CD4-positive, CD25-positive, alpha-beta regulatory T cell (primary cell): ENCODE data around the gene ABCA4. TPM values are rescaled to one million over a fixed set of nuclear protein-coding genes. Genes with fewer than 3 reads are reported as not detected.
A peak's percentile ranks its signal among the peaks of the same experiment; 100 is the strongest.

ENCODE experiments used
- ATAC-seq, 2 donors: fragments of 150-1000 bp; cut with Tn5 transposase; one replicate each; pipeline ENCODE4 v1.10.0; 2021; ENCODE audit warnings: low read depth in 2 of 2, moderate number of reproducible peaks in 2 of 2, moderate library complexity in 1 of 2
- DNase-seq, 3 donors: peaks; one replicate each; pipeline versions ENCODE4 v3.0.0 to v3.0.0-alpha.2; 2012 to 2022; ENCODE audit warnings: mixed read lengths in 1 of 3
- H3K27ac ChIP-seq: one replicate; pipeline ENCODE4 v1.7.0; 2013; ENCODE audit warnings: mild to moderate bottlenecking, low read length; ENCODE audit not compliant: insufficient read depth, poor library complexity, severe bottlenecking
- H3K27me3 ChIP-seq: one replicate; pipeline ENCODE4 v1.7.0; 2013; ENCODE audit warnings: low read length; ENCODE audit not compliant: control insufficient read depth, insufficient read depth
- H3K36me3 ChIP-seq: one replicate; pipeline ENCODE4 v1.7.0; 2013; ENCODE audit warnings: mild to moderate bottlenecking, low read length, moderate library complexity; ENCODE audit not compliant: control insufficient read depth, insufficient read depth
- H3K4me1 ChIP-seq: 2 replicates; pipeline ENCODE4 v1.7.0; 2013; ENCODE audit warnings: mild to moderate bottlenecking, low read length; ENCODE audit not compliant: insufficient read depth, control insufficient read depth, poor library complexity, severe bottlenecking
- H3K4me3 ChIP-seq: one replicate; pipeline ENCODE4 v1.7.0; 2013; ENCODE audit warnings: low read depth, mild to moderate bottlenecking, low read length, moderate library complexity
- H3K9me3 ChIP-seq, 2 experiments: 1 replicate in 1 of 2; 2 replicates in 1 of 2; pipeline ENCODE4 v1.7.0; 2013; ENCODE audit warnings: low read length in 2 of 2, mild to moderate bottlenecking in 1 of 2, moderate library complexity in 1 of 2; ENCODE audit not compliant: control insufficient read depth in 2 of 2
- H3K27ac Mint-ChIP-seq, 3 donors: one replicate each; pipeline ENCODE4 v1.8.0; 2020 to 2022; ENCODE audit warnings: mild to moderate bottlenecking in 3 of 3, mixed read lengths in 3 of 3, moderate library complexity in 2 of 3
- H3K27me3 Mint-ChIP-seq: one replicate; pipeline ENCODE4 v1.8.0; 2022; ENCODE audit warnings: mild to moderate bottlenecking, mixed read lengths
- H3K36me3 Mint-ChIP-seq: one replicate; pipeline ENCODE4 v1.8.0; 2020; ENCODE audit warnings: mixed read lengths
- H3K4me1 Mint-ChIP-seq, 4 donors: one replicate each; pipeline ENCODE4 v1.8.0; 2020 to 2022; ENCODE audit warnings: mixed read lengths in 4 of 4, mild to moderate bottlenecking in 1 of 4
- H3K4me3 Mint-ChIP-seq, 4 donors: one replicate each; pipeline ENCODE4 v1.8.0; 2020 to 2022; ENCODE audit warnings: mild to moderate bottlenecking in 4 of 4, mixed read lengths in 4 of 4, moderate library complexity in 3 of 4
- H3K9me3 Mint-ChIP-seq, 7 donors: one replicate each; pipeline ENCODE4 v1.8.0; 2020 to 2022; ENCODE audit warnings: mixed read lengths in 7 of 7, mild to moderate bottlenecking in 3 of 7, moderate library complexity in 2 of 7
- polyA plus RNA-seq, 4 donors: library from polyadenylated mRNA; unstranded; fragments of 300-500 nt; fragmentation: Illumina TruSeq; gene quantifications; one replicate each; pipeline ENCODE4 v1.2.3, GENCODE V29; 2021
- total RNA-seq: library from RNA; stranded (reverse); gene quantifications from one replicate; pipeline ENCODE4 v1.2.3, GENCODE V29; 2022

The ABCA4 gene
- total and polyA plus RNA-seq, 5 donors from 2014 or later = not detected

- Histone ChIP-seq H3K36me3 (no peaks in the 10 kb centered on the region), H3K27ac (no peak overlapping the region), H3K9me3 (no peaks in the 10 kb centered on the region), H3K4me3 (no peak overlapping the region), H3K27me3 (no peaks in the 10 kb centered on the region), H3K4me1 (no peaks in the 10 kb centered on the region)
- Mint-ChIP-seq H3K4me1 (peaks cover 0 to 6% (median 2%) of the 10 kb centered on the region in 4 donors), H3K27me3 (peaks cover 11% of the 10 kb centered on the region), H3K4me3 (no peak overlapping the region), H3K27ac (no peak overlapping the region), H3K36me3 (no peaks in the 10 kb centered on the region), H3K9me3 (peaks cover 0 to 2% (median 0%) of the 10 kb centered on the region in 7 donors)
- ATAC-seq (no peak), DNase-seq (no peak)
Observed at GRCh38 chr1:94014087-94014486, 106.9 kb downstream of the ABCA4 start.

GRCh38 chr1:94013367-94013878, 107.5 kb downstream of the ABCA4 start:
- Mint-ChIP-seq H3K27me3 (peaks cover 11% of the 10 kb centered on the region), H3K4me1 (peaks cover 0 to 6% (median 2%) of the 10 kb centered on the region in 4 donors), H3K9me3 (peaks cover 0 to 2% (median 0%) of the 10 kb centered on the region in 7 donors), H3K27ac (no peak overlapping the region), H3K4me3 (no peak overlapping the region), H3K36me3 (no peaks in the 10 kb centered on the region)
- Histone ChIP-seq H3K27ac (no peak overlapping the region), H3K27me3 (no peaks in the 10 kb centered on the region), H3K9me3 (no peaks in the 10 kb centered on the region), H3K4me1 (no peaks in the 10 kb centered on the region), H3K36me3 (no peaks in the 10 kb centered on the region), H3K4me3 (no peak overlapping the region)
- DNase-seq (no peak), ATAC-seq (no peak)

GRCh38 chr1:94012708-94013366, 108.1 kb downstream of the ABCA4 start:
- DNase-seq (no peak), ATAC-seq (no peak)
- H3K36me3 Mint-ChIP-seq = no peaks in the 10 kb centered on the region
- no peaks in the 10 kb centered on the region for H3K4me1 ChIP-seq
- no peaks in the 10 kb centered on the region for H3K27me3 ChIP-seq
- peaks cover 0 to 6% (median 2%) of the 10 kb centered on the region in 4 donors for H3K4me1 Mint-ChIP-seq
- H3K4me3 ChIP-seq = no peak overlapping the region
- peaks cover 0 to 2% (median 0%) of the 10 kb centered on the region in 7 donors for H3K9me3 Mint-ChIP-seq
- peaks cover 11% of the 10 kb centered on the region for H3K27me3 Mint-ChIP-seq
- peak overlapping the region in 1 of 3 donors; percentile 65 for H3K27ac Mint-ChIP-seq
- no peak overlapping the region for H3K27ac ChIP-seq
- no peaks in the 10 kb centered on the region for H3K9me3 ChIP-seq
- H3K4me3 Mint-ChIP-seq = no peak overlapping the region
- H3K36me3 ChIP-seq = no peaks in the 10 kb centered on the region

- Histone ChIP-seq H3K27me3 (no peaks in the 10 kb centered on the region), H3K4me3 (no peak overlapping the region), H3K4me1 (no peaks in the 10 kb centered on the region), H3K9me3 (no peaks in the 10 kb centered on the region), H3K36me3 (no peaks in the 10 kb centered on the region), H3K27ac (no peak overlapping the region)
- H3K4me3 Mint-ChIP-seq = no peak overlapping the region
- H3K36me3 Mint-ChIP-seq = no peaks in the 10 kb centered on the region
- no peak overlapping the region for H3K27ac Mint-ChIP-seq
- no peak for DNase-seq
- no peak for ATAC-seq
- no peaks in the 10 kb centered on the region for H3K4me1 Mint-ChIP-seq
- H3K9me3 Mint-ChIP-seq = peaks cover 0 to 2% (median 0%) of the 10 kb centered on the region in 7 donors
- H3K27me3 Mint-ChIP-seq = peaks cover 11% of the 10 kb centered on the region
Observed at GRCh38 chr1:94011709-94012595, 109.0 kb downstream of the ABCA4 start.

- Histone ChIP-seq H3K9me3 (no peaks in the 10 kb centered on the region), H3K27me3 (no peaks in the 10 kb centered on the region), H3K4me3 (no peak overlapping the region), H3K27ac (no peak overlapping the region), H3K4me1 (no peaks in the 10 kb centered on the region), H3K36me3 (no peaks in the 10 kb centered on the region)
- Mint-ChIP-seq H3K4me1 (no peaks in the 10 kb centered on the region), H3K36me3 (no peaks in the 10 kb centered on the region), H3K27me3 (peaks cover 11% of the 10 kb centered on the region), H3K27ac (no peak overlapping the region), H3K4me3 (no peak overlapping the region), H3K9me3 (peaks cover 0 to 1% (median 0%) of the 10 kb centered on the region in 7 donors)
- ATAC-seq = no peak
- no peak for DNase-seq
Observed at GRCh38 chr1:94011129-94011528, 109.8 kb downstream of the ABCA4 start.

GRCh38 chr1:94009304-94009703, 111.6 kb downstream of the ABCA4 start:
- no peaks in the 10 kb centered on the region for H3K4me1 Mint-ChIP-seq
- H3K36me3 ChIP-seq = no peaks in the 10 kb centered on the region
- no peaks in the 10 kb centered on the region for H3K27me3 ChIP-seq
- no peak overlapping the region for H3K27ac ChIP-seq
- DNase-seq (no peak), ATAC-seq (no peak)
- H3K4me3 Mint-ChIP-seq = no peak overlapping the region
- H3K27me3 Mint-ChIP-seq = peaks cover 11% of the 10 kb centered on the region
- no peak overlapping the region for H3K27ac Mint-ChIP-seq
- no peaks in the 10 kb centered on the region for H3K4me1 ChIP-seq
- H3K4me3 ChIP-seq = no peak overlapping the region
- H3K36me3 Mint-ChIP-seq = no peaks in the 10 kb centered on the region
- peaks cover 0 to 1% (median 0%) of the 10 kb centered on the region in 7 donors for H3K9me3 Mint-ChIP-seq
- no peaks in the 10 kb centered on the region for H3K9me3 ChIP-seq

GRCh38 chr1:94006604-94007003, 114.3 kb downstream of the ABCA4 start:
- Histone ChIP-seq H3K4me1 (no peaks in the 10 kb centered on the region), H3K27ac (no peak overlapping the region), H3K9me3 (no peaks in the 10 kb centered on the region), H3K27me3 (no peaks in the 10 kb centered on the region), H3K4me3 (no peak overlapping the region), H3K36me3 (no peaks in the 10 kb centered on the region)
- Mint-ChIP-seq H3K27me3 (peaks cover 4% of the 10 kb centered on the region), H3K4me1 (peaks cover 0 to 2% (median 0%) of the 10 kb centered on the region in 4 donors), H3K36me3 (no peaks in the 10 kb centered on the region), H3K9me3 (no peaks in the 10 kb centered on the region), H3K27ac (no peak overlapping the region), H3K4me3 (no peak overlapping the region)
- no peak for ATAC-seq
- no peak for DNase-seq
